SJCRH30 (cell line): Measurements from ENCODE around the gene DDX11. TPM values are rescaled to one million over a fixed set of nuclear protein-coding genes. Genes with fewer than 3 reads are reported as not detected.
"Not testable (repeated sequence)": the region's sequence is repeated elsewhere in the genome, so short reads cannot be mapped to it uniquely, and the experiment has no call there.

Source experiments
- DNase-seq, 2 experiments: peaks; one replicate each; pipeline ENCODE4 v3.0.0-alpha.2; 2015 to 2020
- H3K27ac ChIP-seq: fragments of 250-450 bp; sonication (Bioruptor Pico); 2 replicates; pipeline ENCODE4 v1.5.1; 2020; ENCODE audit warnings: mild to moderate bottlenecking, moderate library complexity
- H3K27me3 ChIP-seq: fragments of 250-450 bp; sonication (Bioruptor Pico); 2 replicates; pipeline ENCODE4 v1.5.1; 2020; ENCODE audit warnings: mild to moderate bottlenecking, moderate library complexity
- H3K36me3 ChIP-seq: fragments of 250-450 bp; sonication (Bioruptor Pico); 2 replicates; pipeline ENCODE4 v1.5.1; 2020; ENCODE audit warnings: mild to moderate bottlenecking, moderate library complexity
- H3K4me1 ChIP-seq: fragments of 250-450 bp; sonication (Bioruptor Pico); 2 replicates; pipeline ENCODE4 v1.5.1; 2020; ENCODE audit warnings: mild to moderate bottlenecking, moderate library complexity
- H3K4me3 ChIP-seq: fragments of 250-450 bp; sonication (Bioruptor Pico); 2 replicates; pipeline ENCODE4 v1.5.1; 2020; ENCODE audit warnings: mild to moderate bottlenecking, moderate library complexity
- H3K9me3 ChIP-seq: fragments of 250-450 bp; sonication (Bioruptor Pico); replicated peaks from 2 replicates; pipeline ENCODE4 v1.5.1; 2020; ENCODE audit warnings: mild to moderate bottlenecking, moderate library complexity
- total RNA-seq: library from RNA; depleted of rRNA; stranded (reverse); fragments of >200 nt; shearing (Covaris generic); gene quantifications from 2 replicates; pipeline ENCODE4 v1.2.3, GENCODE V29; 2014

DDX11 gene
- total RNA-seq, 1 experiment from 2014 or later: 58.7 TPM

- no peaks in the 10 kb centered on the region for H3K27me3 ChIP-seq
- H3K4me3 ChIP-seq: peak overlapping the region; percentile 67
Measured at GRCh38 chr12:31118347-31119191, 44.9 kb downstream of the DDX11 start.

GRCh38 chr12:31119192-31119802 lies 45.6 kb downstream of the DDX11 start:
- H3K4me1 ChIP-seq: no peaks in the 10 kb centered on the region
- no peaks in the 10 kb centered on the region for H3K9me3 ChIP-seq
- no peaks in the 10 kb centered on the region for H3K36me3 ChIP-seq
- no peak for DNase-seq
- peak overlapping the region; percentile 67 for H3K4me3 ChIP-seq
- H3K27ac ChIP-seq: no peak overlapping the region
- H3K27me3 ChIP-seq: no peaks in the 10 kb centered on the region

More at GRCh38 chr12:31118347-31119191, 44.9 kb downstream of the DDX11 start:
- H3K4me1 ChIP-seq: no peaks in the 10 kb centered on the region
- peak overlapping the region; percentile 36; the same call in 1 of the 2 replicates for H3K27ac ChIP-seq
- H3K36me3 ChIP-seq: no peaks in the 10 kb centered on the region
- DNase-seq: peak; percentile 53 to 66
- no peaks in the 10 kb centered on the region for H3K9me3 ChIP-seq

GRCh38 chr12:31119803-31120211 lies 46.1 kb downstream of the DDX11 start:
- no peaks in the 10 kb centered on the region for H3K36me3 ChIP-seq
- no peaks in the 10 kb centered on the region for H3K4me1 ChIP-seq
- H3K9me3 ChIP-seq: no peaks in the 10 kb centered on the region
- no peak overlapping the region for H3K27ac ChIP-seq
- DNase-seq: no peak
- no peaks in the 10 kb centered on the region for H3K27me3 ChIP-seq
- H3K4me3 ChIP-seq: no peak overlapping the region

- no peaks in the 10 kb centered on the region for H3K9me3 ChIP-seq
- no peak overlapping the region for H3K4me3 ChIP-seq
Measured at GRCh38 chr12:31120392-31121008, 46.8 kb downstream of the DDX11 start.

GRCh38 chr12:31121022-31121728 lies 47.5 kb downstream of the DDX11 start:
- not testable (repeated sequence) for H3K27me3 ChIP-seq, H3K27ac ChIP-seq, H3K4me3 ChIP-seq, H3K4me1 ChIP-seq, H3K36me3 ChIP-seq, DNase-seq, H3K9me3 ChIP-seq

More at GRCh38 chr12:31120392-31121008, 46.8 kb downstream of the DDX11 start:
- Histone ChIP-seq H3K27ac (no peak overlapping the region), H3K36me3 (no peaks in the 10 kb centered on the region), H3K4me1 (no peaks in the 10 kb centered on the region), H3K27me3 (no peaks in the 10 kb centered on the region)
- no peak for DNase-seq

GRCh38 chr12:31122481-31122880 lies 48.8 kb downstream of the DDX11 start:
- no peak overlapping the region for H3K27ac ChIP-seq
- no peaks in the 10 kb centered on the region for H3K9me3 ChIP-seq
- no peak overlapping the region for H3K4me3 ChIP-seq
- H3K36me3 ChIP-seq: no peaks in the 10 kb centered on the region
- DNase-seq: no peak
- no peaks in the 10 kb centered on the region for H3K27me3 ChIP-seq
- no peaks in the 10 kb centered on the region for H3K4me1 ChIP-seq

GRCh38 chr12:31124158-31124557 lies 50.5 kb downstream of the DDX11 start:
- not testable (repeated sequence) for H3K4me1 ChIP-seq, DNase-seq, H3K36me3 ChIP-seq, H3K4me3 ChIP-seq, H3K27ac ChIP-seq, H3K27me3 ChIP-seq, H3K9me3 ChIP-seq

- H3K9me3 ChIP-seq, H3K4me3 ChIP-seq, H3K4me1 ChIP-seq, DNase-seq, H3K27me3 ChIP-seq, H3K27ac ChIP-seq, H3K36me3 ChIP-seq: not testable (repeated sequence)
Measured at GRCh38 chr12:31125171-31125570, 51.5 kb downstream of the DDX11 start.

GRCh38 chr12:31127209-31127848 lies 53.7 kb downstream of the DDX11 start:
- H3K4me3 ChIP-seq, H3K36me3 ChIP-seq, H3K9me3 ChIP-seq, H3K27ac ChIP-seq, H3K27me3 ChIP-seq, H3K4me1 ChIP-seq: not testable (repeated sequence)
- peak in 1 of 2 experiments; percentile 28 for DNase-seq

GRCh38 chr12:31136581-31136980 lies 62.9 kb downstream of the DDX11 start:
- H3K9me3 ChIP-seq, DNase-seq, H3K4me1 ChIP-seq: not testable (repeated sequence)

GRCh38 chr12:31144768-31145167 lies 71.1 kb downstream of the DDX11 start:
- H3K36me3 ChIP-seq, H3K9me3 ChIP-seq, H3K4me1 ChIP-seq, H3K4me3 ChIP-seq, H3K27ac ChIP-seq, H3K27me3 ChIP-seq: not testable (repeated sequence)
- DNase-seq: peak; percentile 42 to 62

More at GRCh38 chr12:31136581-31136980, 62.9 kb downstream of the DDX11 start:
- not testable (repeated sequence) for H3K36me3 ChIP-seq, H3K4me3 ChIP-seq, H3K27me3 ChIP-seq, H3K27ac ChIP-seq

- H3K9me3 ChIP-seq, DNase-seq, H3K36me3 ChIP-seq, H3K27me3 ChIP-seq, H3K4me1 ChIP-seq, H3K4me3 ChIP-seq, H3K27ac ChIP-seq: not testable (repeated sequence)
Measured at GRCh38 chr12:31145296-31145695, 71.6 kb downstream of the DDX11 start.

GRCh38 chr12:31147415-31147814 lies 73.8 kb downstream of the DDX11 start:
- H3K36me3 ChIP-seq, H3K9me3 ChIP-seq, DNase-seq, H3K27ac ChIP-seq, H3K4me3 ChIP-seq, H3K4me1 ChIP-seq, H3K27me3 ChIP-seq: not testable (repeated sequence)

GRCh38 chr12:31150766-31151165 lies 77.1 kb downstream of the DDX11 start:
- not testable (repeated sequence) for DNase-seq, H3K36me3 ChIP-seq, H3K4me1 ChIP-seq, H3K4me3 ChIP-seq, H3K27ac ChIP-seq, H3K27me3 ChIP-seq, H3K9me3 ChIP-seq
